Tibial nerve (tissue), 4 donors: ENCODE measurements around the gene BLM.

Experiments
- CTCF ChIP-seq, 5 experiments: fragments of 200-600 bp in 3 of 5; fragments of 450-650 bp in 2 of 5; sonication (generic) in 3 of 5; IDR thresholded peaks; one replicate each; pipeline ENCODE4 v1.5.1; 2016 to 2019; ENCODE audit warnings: antibody characterized with exemption in 5 of 5, mild to moderate bottlenecking in 3 of 5, moderate library complexity in 2 of 5
- EP300 ChIP-seq, 2 donors: sonication (generic); formaldehyde crosslinking; IDR thresholded peaks; one replicate each; pipeline ENCODE4 v1.6.1; 2017; ENCODE audit warnings: antibody characterized with exemption in 2 of 2, mild to moderate bottlenecking in 1 of 2
- POLR2A ChIP-seq, 2 donors: fragments of 450-650 bp; IDR thresholded peaks; one replicate each; pipeline ENCODE4 v1.6.1; 2017; ENCODE audit warnings: antibody characterized with exemption in 2 of 2, mild to moderate bottlenecking in 2 of 2, moderate library complexity in 2 of 2

- TF ChIP-seq CTCF (IDR thresholded peaks at IDR 0.05) (no peak), POLR2A (IDR thresholded peaks at IDR 0.05) (no peak), EP300 (IDR thresholded peaks at IDR 0.05) (no peak)
Measured at GRCh38 chr15:90698629-90699028, 18.5 kb upstream of the BLM start.
